Activated CD8-positive, alpha-beta memory T cell treated with anti-CD3 and anti-CD28 coated beads for 1 hour (primary cell): ENCODE data around the gene ARMC6.
"Not testable (repeated sequence)": the region's sequence is repeated elsewhere in the genome, so short reads cannot be mapped to it uniquely, and the experiment has no call there.

Source experiments
- DNase-seq, 2 donors: peaks; one replicate each; pipeline ENCODE4 v3.0.0-alpha.2; 2020; ENCODE audit warnings: low read depth in 1 of 2; ENCODE audit errors: extremely low read depth in 1 of 2

ARMC6 gene

GRCh38 chr19:19106938-19107337, 73.5 kb downstream of the ARMC6 start:
- DNase-seq: not testable (repeated sequence)

DNA sequence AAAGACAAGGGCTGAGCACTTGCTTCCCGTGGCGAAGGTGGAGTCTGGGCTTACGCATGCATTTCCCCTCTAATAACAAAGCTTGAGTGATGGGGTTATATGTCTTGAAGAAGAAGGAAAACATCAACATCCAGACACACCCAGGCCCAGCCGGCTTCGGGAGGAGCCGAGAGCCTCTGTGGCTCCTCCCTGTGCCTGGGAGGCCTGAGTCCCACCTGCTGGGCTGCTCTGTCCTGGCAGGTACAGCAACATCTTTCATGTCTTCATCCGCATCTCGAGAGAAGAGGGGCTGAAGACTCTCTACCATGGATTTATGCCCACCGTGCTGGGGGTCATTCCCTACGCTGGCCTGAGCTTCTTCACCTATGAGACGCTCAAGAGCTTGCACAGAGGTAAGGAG, 74.3 kb downstream of the ARMC6 start:
- no peak for DNase-seq
